HG03135 (cell line): ENCODE data around the gene SORT1.
A peak's percentile ranks its signal among the peaks of the same experiment; 100 is the strongest.
"Not testable (repeated sequence)": the region's sequence is repeated elsewhere in the genome, so short reads cannot be mapped to it uniquely, and the experiment has no call there.

Source experiments
- ATAC-seq: cut with Tn5 transposase; IDR thresholded peaks from one replicate; pipeline ENCODE4 v1.9.1; 2021; ENCODE audit warnings: mild to moderate bottlenecking, moderate library complexity; ENCODE audit not compliant: unreplicated experiment

SORT1 gene

GRCh38 chr1:109398343-109399225, 866 bp upstream of the SORT1 start:
- ATAC-seq = no peak

GRCh38 chr1:109396871-109397580, 692 bp downstream of the SORT1 start:
- no peak for ATAC-seq

GRCh38 chr1:109396513-109396839, 1.2 kb downstream of the SORT1 start:
- ATAC-seq = no peak

- ATAC-seq = no peak
These were observed 1.9 kb downstream of the SORT1 start for GRCh38 chr1:109395602-109396512.

- not testable (repeated sequence) for ATAC-seq
These were observed 2.5 kb downstream of the SORT1 start for GRCh38 chr1:109395282-109395599.

GRCh38 chr1:109394591-109395281, 3.0 kb downstream of the SORT1 start:
- ATAC-seq = no peak

- no peak for ATAC-seq
These were observed 4.0 kb downstream of the SORT1 start for GRCh38 chr1:109393617-109394233.

GRCh38 chr1:109392788-109393616, 4.7 kb downstream of the SORT1 start:
- no peak for ATAC-seq

- peak; percentile 22 for ATAC-seq
These were observed 5.5 kb downstream of the SORT1 start for GRCh38 chr1:109392037-109392787.

- ATAC-seq = peak; percentile 53
These were observed 6.1 kb downstream of the SORT1 start for GRCh38 chr1:109391626-109392025.

- ATAC-seq = no peak
These were observed 6.6 kb downstream of the SORT1 start for GRCh38 chr1:109391157-109391556.

GRCh38 chr1:109389638-109390341, 7.9 kb downstream of the SORT1 start:
- ATAC-seq = no peak

- no peak for ATAC-seq
These were observed 8.7 kb downstream of the SORT1 start for GRCh38 chr1:109388884-109389637.

GRCh38 chr1:109388208-109388711, 9.5 kb downstream of the SORT1 start:
- no peak for ATAC-seq

- ATAC-seq = no peak
These were observed 11.5 kb downstream of the SORT1 start for GRCh38 chr1:109386054-109386717.

- no peak for ATAC-seq
These were observed 12.3 kb downstream of the SORT1 start for GRCh38 chr1:109385417-109385816.

- no peak for ATAC-seq
These were observed 13.9 kb downstream of the SORT1 start for GRCh38 chr1:109383854-109384253.
